SHP77 (cell line): ENCODE measurements around the gene ROBO3.

ENCODE experiments used
- DNase-seq, 2 experiments: peaks; one replicate each; lab custom pipeline; 2025; lab: John Stamatoyannopoulos, UW

The ROBO3 gene

GRCh38 chr11:124842305-124842704 is 22.9 kb upstream of the ROBO3 start:
- no peak for DNase-seq

DNA sequence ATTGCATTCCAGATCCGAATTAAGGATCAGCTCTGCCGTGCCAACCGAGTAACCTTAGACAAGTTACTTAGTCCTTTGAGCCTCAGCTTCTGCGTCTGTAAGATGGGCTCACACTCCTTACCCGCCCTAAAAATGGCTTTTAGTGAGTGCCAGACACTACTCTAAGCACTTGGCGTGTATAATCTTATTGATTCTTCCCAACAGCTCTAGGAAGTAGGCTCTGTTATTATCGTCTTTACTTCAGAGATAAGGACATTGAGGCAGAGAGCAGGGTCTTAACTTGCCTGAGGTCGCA is 21.7 kb upstream of the ROBO3 start:
- no peak for DNase-seq

DNA sequence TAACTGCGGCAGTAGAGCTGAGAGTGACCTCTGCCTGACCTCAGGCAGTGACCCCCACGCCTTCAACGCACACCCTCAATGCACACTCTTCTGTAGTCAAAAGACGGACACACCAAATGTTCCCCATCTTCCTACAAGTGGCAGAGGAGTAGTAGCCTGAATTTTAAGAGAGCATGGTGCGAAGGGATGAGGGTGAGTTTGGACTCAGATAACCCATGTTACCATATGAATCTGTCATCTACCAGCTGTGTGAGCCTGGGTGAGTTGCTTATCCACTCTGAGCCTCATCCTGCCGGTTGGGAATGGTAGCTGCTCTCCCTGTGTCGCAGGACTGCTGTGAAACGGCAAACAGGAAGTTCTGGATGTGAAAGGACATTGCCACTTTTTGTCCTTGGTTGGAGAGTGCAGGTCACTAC is 20.6 kb upstream of the ROBO3 start:
- DNase-seq, result no peak

GRCh38 chr11:124846070-124846673 is 19.1 kb upstream of the ROBO3 start:
- DNase-seq, result no peak

DNA sequence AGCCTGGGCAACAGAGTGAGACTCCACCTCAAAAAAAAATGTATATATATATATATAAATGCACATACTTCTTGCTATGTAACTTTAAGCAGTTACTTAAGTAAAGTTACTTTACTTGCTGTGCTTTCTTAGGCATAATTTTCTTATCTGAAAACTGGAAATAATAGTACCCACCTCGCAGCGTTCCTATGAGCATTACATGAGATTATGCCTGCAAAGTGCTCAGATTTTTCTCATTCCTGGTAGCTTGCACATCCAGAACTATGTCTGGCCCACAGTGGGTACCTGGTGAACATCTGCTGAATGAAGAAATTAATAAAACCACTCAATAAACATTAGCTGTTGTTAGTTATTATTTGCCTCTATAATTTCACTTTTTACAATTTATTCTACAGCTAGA is 6.1 kb upstream of the ROBO3 start:
- DNase-seq, result no peak

- DNase-seq, result no peak
These were observed 3.6 kb upstream of the ROBO3 start for GRCh38 chr11:124861670-124862069.

DNA sequence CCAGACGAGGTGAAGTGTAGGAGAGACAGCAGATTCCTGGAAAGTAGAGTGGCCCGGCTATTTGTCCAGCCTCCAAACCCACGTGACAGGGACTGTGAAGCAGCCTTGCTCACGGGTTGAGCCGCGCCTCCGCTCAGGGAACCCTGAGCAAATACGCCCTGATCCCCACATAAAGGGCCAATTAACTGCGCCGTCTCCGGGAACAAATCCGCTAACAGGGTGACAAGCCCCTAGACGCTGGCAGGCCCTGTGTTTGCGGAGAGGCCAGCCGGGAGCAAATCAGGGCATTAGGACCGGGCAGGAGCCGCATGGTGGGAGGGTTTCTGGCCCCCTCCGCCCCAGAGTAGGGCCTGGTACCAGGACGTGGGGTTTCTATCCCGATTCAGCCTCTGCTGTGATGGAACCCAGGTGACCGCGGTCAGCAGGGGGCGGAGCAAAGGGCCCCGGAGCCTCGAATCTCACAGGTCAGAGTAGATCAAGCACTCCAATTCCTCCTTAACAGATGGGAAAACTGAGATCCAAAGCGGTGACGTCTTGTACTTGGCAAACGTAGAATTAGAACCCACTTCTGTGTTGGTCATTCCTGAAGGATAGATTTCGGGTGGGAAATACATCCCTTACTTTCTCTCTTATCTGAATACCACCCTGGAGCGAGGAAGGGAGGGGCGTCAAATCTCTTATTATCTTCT is 2.0 kb upstream of the ROBO3 start:
- DNase-seq, result peak in 1 of 2 experiments; percentile 27

DNA sequence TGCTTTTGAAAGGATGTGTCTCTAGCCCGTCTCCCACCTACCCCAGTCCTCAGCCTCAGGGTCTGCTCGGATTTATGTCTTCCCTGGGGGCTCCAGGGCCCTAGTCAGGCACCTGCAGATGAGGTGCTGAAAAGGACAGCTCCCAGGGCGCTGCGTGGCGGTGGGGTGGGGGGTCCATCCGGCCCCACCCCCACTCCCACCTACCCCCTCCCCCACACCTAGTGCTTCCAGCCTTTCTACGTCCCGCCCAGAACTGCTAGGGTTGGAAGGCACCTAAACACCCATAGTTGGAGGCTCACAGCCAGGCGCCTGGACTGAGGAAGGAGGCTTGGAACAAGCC is 1.4 kb upstream of the ROBO3 start:
- no peak for DNase-seq

DNA sequence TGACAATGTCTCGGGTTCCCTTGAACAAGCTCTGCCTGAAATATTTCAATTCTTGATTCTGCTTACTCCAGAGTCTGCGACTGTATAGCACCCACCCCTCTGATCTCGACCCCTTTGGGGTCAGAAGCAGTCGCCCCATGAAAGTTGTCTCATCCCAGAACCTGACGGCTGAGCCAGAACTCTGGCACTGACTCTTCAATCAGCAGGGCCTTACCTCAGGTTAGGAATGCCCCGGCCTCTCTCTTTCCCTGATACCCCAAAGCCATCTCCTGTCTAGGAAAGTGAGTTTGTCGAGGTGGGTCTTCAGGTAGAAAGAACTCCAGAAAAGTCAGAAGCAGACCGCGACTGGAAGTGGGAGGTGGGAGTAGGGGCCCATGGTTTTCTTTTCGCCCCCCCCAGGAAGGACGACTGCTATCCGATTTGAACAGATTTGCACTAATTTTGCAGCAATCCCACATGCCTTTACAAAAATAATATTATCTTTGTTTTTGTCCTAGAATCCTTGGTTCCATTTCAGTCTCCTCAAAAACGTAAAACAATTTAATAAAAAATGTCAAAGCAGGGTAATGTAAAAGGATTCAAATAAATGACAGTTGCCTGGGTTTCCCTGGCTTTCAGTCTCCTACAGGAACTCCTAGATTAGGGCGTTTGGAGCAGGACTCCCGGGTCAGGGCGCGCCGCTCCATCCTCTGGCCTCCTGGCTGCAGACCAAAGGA is 898 bp upstream of the ROBO3 start:
- no peak for DNase-seq

GRCh38 chr11:124864892-124865180 is 396 bp upstream of the ROBO3 start:
- no peak for DNase-seq

DNA sequence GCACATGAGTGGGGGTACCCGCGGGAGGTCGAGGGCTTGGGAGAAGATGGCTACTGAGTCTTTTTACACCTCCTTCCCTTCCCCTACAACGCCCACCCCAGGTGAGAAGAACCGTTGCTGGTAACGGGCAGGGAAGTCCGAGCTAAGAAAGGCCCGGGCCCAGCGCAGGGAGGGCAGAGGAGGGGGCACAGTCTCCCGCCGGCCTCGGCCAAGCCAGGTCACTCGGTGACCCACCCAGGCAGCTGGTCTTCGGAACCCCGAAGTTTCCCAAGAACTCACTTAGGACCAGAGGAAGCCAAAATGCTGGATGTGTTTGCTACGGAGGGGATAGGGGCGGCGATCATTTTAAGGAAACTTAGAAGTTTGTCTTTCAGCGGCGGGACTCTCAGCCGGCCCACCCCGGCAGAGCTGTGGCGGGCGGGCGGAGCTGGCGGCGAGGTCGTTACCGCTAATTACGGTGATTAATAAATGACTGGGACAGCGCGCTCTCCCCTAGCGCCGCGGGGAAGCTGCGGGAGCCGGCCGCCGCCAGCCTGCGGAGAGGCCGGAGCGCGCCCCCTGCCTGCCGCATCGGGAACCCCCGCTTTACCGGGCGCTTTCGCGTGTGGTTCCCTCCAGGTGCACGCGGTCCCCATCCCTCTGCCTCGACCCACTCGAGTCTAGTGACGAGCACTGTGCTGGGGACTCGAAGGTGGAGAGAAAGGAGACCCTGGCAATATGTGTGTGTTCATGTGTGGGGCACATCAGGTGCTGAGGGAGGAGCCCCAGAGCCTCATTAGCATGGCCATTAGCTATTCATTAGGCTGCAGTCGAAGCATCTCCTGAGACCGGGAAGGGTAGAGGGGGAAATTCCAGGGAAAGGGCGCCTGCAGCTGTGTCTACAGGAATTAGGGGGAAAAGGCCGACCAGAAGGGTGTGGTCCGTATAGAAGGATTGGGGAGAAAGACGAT is 945 bp downstream of the ROBO3 start:
- no peak for DNase-seq

- DNase-seq, result peak in 1 of 2 experiments; percentile 42
These were observed 2.5 kb downstream of the ROBO3 start for GRCh38 chr11:124867700-124868099.

DNA sequence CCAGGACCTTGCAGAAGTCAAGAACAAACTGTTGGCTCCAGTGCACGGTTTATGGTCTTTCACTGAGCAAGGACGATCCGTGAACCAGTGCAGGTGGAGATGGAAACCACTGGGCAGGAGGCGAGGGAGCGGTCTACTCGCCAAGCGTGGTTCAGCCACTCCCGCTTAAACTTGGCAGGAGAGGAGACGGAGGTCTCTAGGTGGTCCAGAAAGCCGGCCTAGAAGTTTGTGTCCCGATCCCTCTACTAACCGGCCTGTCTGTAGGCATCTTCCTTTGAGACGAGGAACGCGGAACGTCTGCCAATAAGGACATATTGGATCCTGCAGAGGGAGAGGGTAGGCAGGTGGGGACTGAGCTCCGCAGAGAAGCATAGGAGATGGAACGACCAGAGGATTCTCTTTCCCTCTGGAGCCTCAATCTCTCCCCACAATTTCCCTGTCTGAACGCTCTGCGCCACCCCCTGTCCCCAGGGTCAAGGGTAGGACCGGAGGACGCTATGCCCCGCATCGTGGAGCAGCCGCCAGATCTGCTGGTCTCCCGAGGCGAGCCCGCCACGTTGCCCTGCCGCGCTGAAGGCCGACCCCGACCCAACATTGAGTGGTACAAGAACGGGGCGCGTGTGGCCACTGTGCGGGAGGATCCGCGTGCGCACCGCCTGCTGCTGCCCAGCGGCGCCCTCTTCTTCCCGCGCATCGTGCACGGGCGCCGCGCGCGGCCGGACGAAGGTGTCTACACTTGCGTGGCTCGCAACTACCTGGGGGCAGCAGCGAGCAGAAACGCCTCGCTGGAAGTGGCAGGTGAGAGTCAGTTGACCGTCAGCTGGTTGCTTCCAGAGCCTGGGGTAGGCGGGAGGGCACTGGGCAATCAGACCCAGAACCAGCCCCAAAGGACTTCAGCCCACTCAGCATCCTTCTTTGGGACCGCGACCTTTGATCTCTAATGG is 3.4 kb downstream of the ROBO3 start:
- no peak for DNase-seq

DNA sequence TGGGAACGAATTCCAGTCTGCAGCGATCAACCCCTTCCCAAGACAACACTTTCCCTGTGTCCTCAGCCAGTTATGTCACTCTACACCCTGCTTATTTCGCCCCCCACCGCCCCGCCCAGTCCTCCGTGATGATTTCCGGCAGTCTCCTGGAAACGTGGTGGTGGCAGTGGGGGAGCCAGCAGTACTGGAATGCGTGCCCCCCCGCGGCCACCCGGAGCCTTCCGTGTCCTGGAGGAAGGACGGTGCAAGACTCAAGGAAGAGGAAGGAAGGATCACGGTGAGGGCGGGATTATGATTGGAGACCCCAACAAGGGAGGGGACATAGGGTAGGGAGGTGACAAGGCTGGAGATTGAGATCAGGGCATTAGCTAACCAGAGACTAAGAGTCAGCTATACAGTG is 4.1 kb downstream of the ROBO3 start:
- DNase-seq, result no peak

- DNase-seq, result no peak
These were observed 4.7 kb downstream of the ROBO3 start for GRCh38 chr11:124869856-124870387.

DNA sequence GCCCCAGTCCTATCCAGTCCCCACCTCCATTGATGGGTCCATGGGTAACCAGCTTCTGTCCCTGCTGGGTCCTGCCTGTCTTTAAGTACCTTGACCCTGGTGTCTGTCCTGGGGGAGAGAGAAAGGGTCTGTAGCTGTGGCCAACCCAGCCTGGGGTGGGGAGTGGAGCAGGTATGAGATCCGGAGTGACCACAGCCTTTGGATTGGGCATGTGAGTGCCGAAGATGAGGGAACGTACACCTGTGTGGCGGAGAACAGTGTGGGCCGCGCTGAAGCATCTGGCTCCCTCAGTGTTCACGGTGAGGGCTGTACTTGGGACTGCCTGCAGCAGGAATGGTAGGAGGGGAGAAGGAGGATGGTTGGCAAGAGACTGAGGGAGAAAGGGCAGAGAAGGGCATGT is 5.2 kb downstream of the ROBO3 start:
- DNase-seq, result no peak

DNA sequence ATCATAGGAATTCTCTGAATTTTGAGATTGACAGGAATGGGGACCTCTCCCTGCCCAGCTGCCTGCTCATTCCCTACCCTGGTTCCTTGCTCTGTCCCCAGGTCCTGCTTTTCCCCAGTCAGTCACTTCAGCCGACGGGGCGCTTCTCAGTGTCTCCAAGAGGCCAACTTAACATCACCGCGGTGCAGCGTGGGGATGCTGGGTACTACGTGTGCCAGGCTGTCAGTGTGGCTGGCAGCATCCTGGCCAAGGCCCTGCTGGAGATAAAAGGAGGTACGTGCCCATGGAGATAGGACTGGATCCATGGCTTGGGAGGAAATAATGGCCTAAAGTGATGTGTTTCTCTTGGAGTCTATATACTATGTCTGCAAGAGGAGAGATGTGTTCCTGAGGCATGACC is 7.0 kb downstream of the ROBO3 start:
- DNase-seq, result no peak

DNA sequence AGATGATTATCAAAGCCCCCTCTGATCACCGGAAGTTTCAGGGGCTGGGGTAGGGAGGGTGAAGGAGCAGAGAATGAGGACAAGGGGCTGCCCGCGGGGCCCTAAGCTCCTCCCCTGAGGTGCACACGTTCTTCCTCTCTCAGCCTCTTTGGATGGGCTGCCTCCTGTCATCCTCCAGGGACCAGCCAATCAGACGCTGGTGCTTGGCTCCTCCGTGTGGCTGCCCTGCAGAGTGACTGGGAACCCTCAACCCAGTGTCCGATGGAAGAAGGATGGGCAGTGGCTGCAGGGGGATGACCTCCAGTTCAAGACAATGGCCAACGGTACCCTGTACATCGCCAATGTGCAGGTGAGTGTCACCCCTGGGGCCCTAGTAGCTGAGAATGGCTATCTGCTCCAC is 7.5 kb downstream of the ROBO3 start:
- DNase-seq, result no peak

DNA sequence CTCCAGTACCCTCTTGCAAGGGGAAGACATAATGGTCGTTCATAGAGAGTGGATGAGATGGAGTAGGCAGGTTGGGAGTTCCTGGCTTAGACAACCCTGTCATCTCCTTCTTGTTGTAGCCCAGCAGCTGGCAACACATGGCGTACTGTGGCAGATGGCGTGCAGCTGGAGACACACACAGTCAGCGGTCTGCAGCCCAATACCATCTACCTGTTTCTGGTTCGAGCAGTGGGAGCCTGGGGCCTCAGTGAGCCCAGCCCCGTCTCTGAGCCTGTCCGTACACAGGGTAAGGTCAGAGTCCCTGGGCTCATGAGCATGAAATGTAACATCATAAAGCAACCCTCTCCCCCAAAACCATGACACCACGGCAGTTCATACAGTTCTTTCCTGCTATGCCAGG is 8.7 kb downstream of the ROBO3 start:
- peak in 1 of 2 experiments; percentile 20 for DNase-seq

DNA sequence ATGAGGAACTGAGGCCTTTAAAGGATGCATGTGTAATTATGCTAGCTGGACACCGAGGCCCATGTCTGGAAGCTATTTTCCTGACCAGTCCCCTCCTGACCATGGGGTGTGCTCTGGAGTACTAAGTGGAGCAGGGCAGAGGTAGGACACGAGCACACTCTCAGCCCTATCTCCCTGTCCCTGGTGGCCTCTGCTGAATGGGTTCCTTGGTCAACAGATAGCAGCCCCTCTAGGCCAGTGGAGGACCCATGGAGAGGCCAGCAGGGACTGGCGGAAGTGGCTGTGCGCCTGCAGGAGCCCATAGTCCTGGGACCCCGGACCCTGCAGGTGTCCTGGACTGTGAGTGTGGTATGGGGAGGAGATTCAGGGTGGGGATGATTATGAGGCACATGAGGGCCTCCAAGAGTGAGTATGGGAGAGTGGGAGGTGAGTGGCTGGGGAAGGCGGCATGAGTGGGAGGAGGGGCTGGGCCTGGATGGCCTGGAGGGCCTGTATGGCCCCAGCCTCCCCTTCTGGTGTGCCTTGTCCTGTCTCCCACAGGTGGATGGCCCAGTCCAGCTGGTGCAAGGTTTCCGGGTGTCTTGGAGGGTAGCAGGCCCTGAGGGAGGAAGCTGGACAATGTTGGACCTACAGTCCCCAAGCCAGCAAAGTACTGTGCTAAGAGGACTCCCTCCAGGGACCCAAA is 9.5 kb downstream of the ROBO3 start:
- no peak for DNase-seq

DNA sequence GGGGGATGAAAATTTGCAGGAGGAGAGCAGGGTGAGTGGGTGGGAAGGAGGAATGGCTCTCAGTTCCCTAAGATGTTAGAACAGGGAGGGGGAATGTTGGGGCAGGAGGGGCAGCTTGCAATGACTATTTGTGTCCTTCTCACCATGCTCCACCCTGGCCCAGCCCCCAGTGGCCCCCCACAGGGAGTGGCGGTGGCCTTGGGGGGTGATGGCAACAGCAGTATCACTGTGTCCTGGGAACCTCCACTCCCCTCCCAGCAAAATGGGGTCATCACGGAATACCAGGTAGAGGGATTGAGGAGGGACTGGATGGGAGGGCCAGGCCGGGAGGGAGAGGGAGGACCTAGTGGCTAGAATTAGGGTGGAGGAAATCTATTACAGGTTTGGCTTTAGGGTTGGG is 10.2 kb downstream of the ROBO3 start:
- DNase-seq, result no peak
